ENCODE measurements around the gene HRH2.
A peak's percentile ranks its signal among the peaks of the same experiment; 100 is the strongest.
"Not testable (repeated sequence)": the region's sequence is repeated elsewhere in the genome, so short reads cannot be mapped to it uniquely, and the experiment has no call there.

The HRH2 gene

GRCh38 chr5:175714479-175715085, 56.7 kb downstream of the HRH2 start:
- DNase-seq (ENCODE audit: low spot score) = peak; percentile 56

- no peak for DNase-seq (ENCODE audit: low spot score)
Measured at GRCh38 chr5:175715627-175716522, 58.0 kb downstream of the HRH2 start.

- no peak for DNase-seq (ENCODE audit: low spot score)
Measured at GRCh38 chr5:175717837-175718236, 60.0 kb downstream of the HRH2 start.

GRCh38 chr5:175718401-175719108, 60.7 kb downstream of the HRH2 start:
- no peak for DNase-seq (ENCODE audit: low spot score)

GRCh38 chr5:175719109-175719432, 61.2 kb downstream of the HRH2 start:
- not testable (repeated sequence) for DNase-seq (ENCODE audit: low spot score)

GRCh38 chr5:175724314-175725275, 66.7 kb downstream of the HRH2 start:
- no peak for DNase-seq (ENCODE audit: low spot score)

- DNase-seq (ENCODE audit: low spot score) = no peak
Measured at GRCh38 chr5:175728316-175728715, 70.4 kb downstream of the HRH2 start.

GRCh38 chr5:175728885-175729828, 71.3 kb downstream of the HRH2 start:
- no peak for DNase-seq (ENCODE audit: low spot score)

- peak; percentile 95 for DNase-seq (ENCODE audit: low spot score)
Measured at GRCh38 chr5:175729829-175730277, 72.0 kb downstream of the HRH2 start.

- no peak for DNase-seq (ENCODE audit: low spot score)
Measured at GRCh38 chr5:175731172-175731571, 73.3 kb downstream of the HRH2 start.

- DNase-seq (ENCODE audit: low spot score) = no peak
Measured at GRCh38 chr5:175731756-175732465, 74.0 kb downstream of the HRH2 start.

- no peak for DNase-seq (ENCODE audit: low spot score)
Measured at GRCh38 chr5:175733017-175733416, 75.1 kb downstream of the HRH2 start.

- DNase-seq (ENCODE audit: low spot score) = no peak
Measured at GRCh38 chr5:175734016-175734415, 76.1 kb downstream of the HRH2 start.

GRCh38 chr5:175734501-175734900, 76.6 kb downstream of the HRH2 start:
- DNase-seq (ENCODE audit: low spot score) = no peak

GRCh38 chr5:175735701-175736100, 77.8 kb downstream of the HRH2 start:
- DNase-seq (ENCODE audit: low spot score) = no peak

- DNase-seq (ENCODE audit: low spot score) = no peak
Measured at GRCh38 chr5:175736652-175737051, 78.8 kb downstream of the HRH2 start.

GRCh38 chr5:175737481-175737880, 79.6 kb downstream of the HRH2 start:
- no peak for DNase-seq (ENCODE audit: low spot score)

GRCh38 chr5:175738126-175738525, 80.3 kb downstream of the HRH2 start:
- no peak for DNase-seq (ENCODE audit: low spot score)

- no peak for DNase-seq (ENCODE audit: low spot score)
Measured at GRCh38 chr5:175738602-175739133, 80.8 kb downstream of the HRH2 start.

GRCh38 chr5:175740014-175740413, 82.1 kb downstream of the HRH2 start:
- DNase-seq (ENCODE audit: low spot score) = no peak
